Keratinocyte (primary cell): ENCODE data around the gene FAM83G. TPM values are rescaled to one million over a fixed set of nuclear protein-coding genes. Genes with fewer than 3 reads are reported as not detected.
A peak's percentile ranks its signal among the peaks of the same experiment; 100 is the strongest.

Experiments used
- DNase-seq: peaks from one replicate; pipeline ENCODE4 v3.0.0-alpha.2; 2011; ENCODE audit warnings: low read depth, missing footprints, low spot score
- FAIRE-seq: peaks from 2 replicates; lab custom pipeline; 2011; peaks lifted over from hg19 to GRCh38; lab: Jason Lieb, UNC
- H2AFZ ChIP-seq: 2 replicates; pipeline ENCODE4 v1.6.0; 2012; ENCODE audit warnings: low read length, control low read depth, inconsistent platforms; ENCODE audit not compliant: control insufficient read depth
- H3K27ac ChIP-seq: 2 replicates; pipeline ENCODE4 v1.5.1; 2011; ENCODE audit warnings: low read length; ENCODE audit not compliant: control insufficient read depth, insufficient read depth
- H3K27me3 ChIP-seq: 3 replicates; pipeline ENCODE4 v1.6.0; 2011; ENCODE audit warnings: low read length; ENCODE audit not compliant: control insufficient read depth, insufficient read depth; ENCODE audit errors: extremely low read depth
- H3K36me3 ChIP-seq, 2 experiments: 2 replicates in 1 of 2; 3 replicates in 1 of 2; pipeline ENCODE4 v1.5.1; 2011; ENCODE audit warnings: low read length in 2 of 2, mild to moderate bottlenecking in 1 of 2; ENCODE audit not compliant: control insufficient read depth in 2 of 2, insufficient read depth in 2 of 2; ENCODE audit errors: extremely low read depth in 1 of 2
- H3K4me1 ChIP-seq: 3 replicates; pipeline ENCODE4 v1.5.1; 2011; ENCODE audit warnings: low read length; ENCODE audit not compliant: control insufficient read depth, insufficient read depth; ENCODE audit errors: extremely low read depth
- H3K4me2 ChIP-seq: 3 replicates; pipeline ENCODE4 v1.6.0; 2011; ENCODE audit warnings: low read depth, low read length; ENCODE audit not compliant: control insufficient read depth, insufficient read depth; ENCODE audit errors: extremely low read depth
- H3K4me3 ChIP-seq, 3 experiments: fragments of 200-600 bp in 1 of 3; sonication (generic) in 1 of 3; 2 replicates in 2 of 3; 3 replicates in 1 of 3; pipeline ENCODE4 v1.5.1; 2011 to 2016; ENCODE audit warnings: low read length in 3 of 3, mild to moderate bottlenecking in 3 of 3, control low read depth in 2 of 3, inconsistent platforms in 1 of 3, low read depth in 1 of 3, mixed read lengths in 1 of 3, mixed run types in 1 of 3, moderate library complexity in 1 of 3; ENCODE audit not compliant: control insufficient read depth in 2 of 3, insufficient read depth in 2 of 3; ENCODE audit errors: extremely low read depth in 1 of 3
- H3K79me2 ChIP-seq: 2 replicates; pipeline ENCODE4 v1.6.0; 2012; ENCODE audit warnings: low read length; ENCODE audit not compliant: control insufficient read depth, insufficient read depth
- H3K9ac ChIP-seq: 3 replicates; pipeline ENCODE4 v1.6.0; 2011; ENCODE audit warnings: low read length; ENCODE audit not compliant: control insufficient read depth, insufficient read depth; ENCODE audit errors: extremely low read depth
- H3K9me1 ChIP-seq: 3 replicates; pipeline ENCODE4 v1.6.0; 2011; ENCODE audit warnings: low read length; ENCODE audit not compliant: control insufficient read depth, insufficient read depth; ENCODE audit errors: extremely low read depth
- H3K9me3 ChIP-seq: 2 replicates; pipeline ENCODE4 v1.5.1; 2012; ENCODE audit warnings: low read depth, low read length; ENCODE audit not compliant: control insufficient read depth
- H4K20me1 ChIP-seq: 3 replicates; pipeline ENCODE4 v1.6.0; 2011; ENCODE audit warnings: low read length; ENCODE audit not compliant: control insufficient read depth, insufficient read depth; ENCODE audit errors: extremely low read depth
- CTCF ChIP-seq, 3 experiments: IDR thresholded peaks in 1 of 3; conservative IDR thresholded peaks in 1 of 3; optimal IDR thresholded peaks in 1 of 3; 2 replicates in 2 of 3; 3 replicates in 1 of 3; pipeline versions ENCODE3 to v1.5.1; 2011; ENCODE audit warnings: low read length in 3 of 3, mild to moderate bottlenecking in 3 of 3, moderate library complexity in 2 of 3, control low read depth in 1 of 3, inconsistent platforms in 1 of 3; ENCODE audit not compliant: insufficient read depth in 2 of 3; ENCODE audit errors: extremely low read depth in 1 of 3
- EZH2 ChIP-seq: IDR thresholded peaks from one replicate; pipeline ENCODE4 v1.6.1; 2012; ENCODE audit warnings: inconsistent platforms, mild to moderate bottlenecking, low read length, moderate library complexity
- dilution Hi-C: fragments of 300-500 bp; cut with MboI; formaldehyde crosslinking; loops from one replicate; pipeline ENCODE4 v1.7.0; 2020; ENCODE audit warnings: low sequenced_read_pairs; ENCODE audit not compliant: extremely low pct_ligation_motif_present
- polyA plus RNA-seq, 5 experiments: library from polyadenylated mRNA; depleted of rRNA in 3 of 5; stranded (reverse) in 3 of 5; stranded (forward) in 1 of 5; unstranded in 1 of 5; fragments of >200 nt; gene quantifications; 1 replicate in 1 of 5; 2 replicates in 3 of 5; 3 replicates in 1 of 5; pipeline versions ENCODE4 v1.2.1 to v1.2.3, GENCODE V29; 2011 to 2012; ENCODE audit warnings: missing spikeins in 2 of 5, low read depth in 1 of 5, low replicate concordance in 1 of 5

The FAM83G gene
- polyA plus RNA-seq, 1 donor (not counting 4 experiments of a cell fraction or from before 2014, with no cell fraction given) = 23.2 TPM

GRCh38 chr17:18992454-18993130 lies 12.0 kb downstream of the FAM83G start:
- H2AFZ ChIP-seq = no peak overlapping the region
- peaks cover 62% of the 10 kb centered on the region for H4K20me1 ChIP-seq
- no peak overlapping the region for H3K4me2 ChIP-seq
- H3K27ac ChIP-seq = no peak overlapping the region
- dilution Hi-C loops = no loop called here
- no peaks in the 10 kb centered on the region for H3K27me3 ChIP-seq
- FAIRE-seq (peak; percentile 85), DNase-seq (no peak)
- H3K9ac ChIP-seq = no peak overlapping the region
- peaks cover 94% of the 10 kb centered on the region for H3K79me2 ChIP-seq
- TF ChIP-seq EZH2 (no peak), CTCF (optimal IDR thresholded peaks at IDR 0.05 in 1 of 3, IDR thresholded peaks at IDR 0.05 in 1 of 3, conservative IDR thresholded peaks at IDR 0.05 in 1 of 3; ENCODE audit: extremely low read depth in 1 of 3, insufficient read depth in 2 of 3, low read length in 3 of 3) (no peak)
- peaks cover 58% of the 10 kb centered on the region for H3K4me1 ChIP-seq
- peaks cover 4% of the 10 kb centered on the region for H3K9me1 ChIP-seq
- H3K4me3 ChIP-seq = no peak overlapping the region
- H3K36me3 ChIP-seq = peaks cover 21 to 50% of the 10 kb centered on the region in 2 experiments
- no peaks in the 10 kb centered on the region for H3K9me3 ChIP-seq

- H4K20me1 ChIP-seq = peaks cover 56% of the 10 kb centered on the region
- no peak overlapping the region for H3K4me2 ChIP-seq
- FAIRE-seq = no peak
- no peaks in the 10 kb centered on the region for H3K9me3 ChIP-seq
- no peak for DNase-seq
- H3K9me1 ChIP-seq = peaks cover 4% of the 10 kb centered on the region
- dilution Hi-C loops = no loop called here
- H2AFZ ChIP-seq = no peak overlapping the region
- H3K27me3 ChIP-seq = no peaks in the 10 kb centered on the region
- peaks cover 25 to 47% of the 10 kb centered on the region in 2 experiments for H3K36me3 ChIP-seq
- H3K9ac ChIP-seq = no peak overlapping the region
- peaks cover 85% of the 10 kb centered on the region for H3K79me2 ChIP-seq
- H3K27ac ChIP-seq = no peak overlapping the region
- no peak overlapping the region for H3K4me3 ChIP-seq
- peaks cover 56% of the 10 kb centered on the region for H3K4me1 ChIP-seq
- TF ChIP-seq EZH2 (no peak), CTCF (optimal IDR thresholded peaks at IDR 0.05 in 1 of 3, IDR thresholded peaks at IDR 0.05 in 1 of 3, conservative IDR thresholded peaks at IDR 0.05 in 1 of 3; ENCODE audit: extremely low read depth in 1 of 3, insufficient read depth in 2 of 3, low read length in 3 of 3) (no peak)
These were observed 12.8 kb downstream of the FAM83G start for GRCh38 chr17:18991531-18992315.
